DMS 273 (cell line): ENCODE results near the gene SORCS1.

Source experiments
- DNase-seq: peaks from one replicate; lab custom pipeline; 2025; ENCODE audit not compliant: unreplicated experiment; lab: John Stamatoyannopoulos, UW

SORCS1 gene

GRCh38 chr10:107163881-107164861 is at the start of gene SORCS1:
Gene SORCS1, minus strand, starts transcription at chr10:107164706.
- DNase-seq = peak; percentile 56

- no peak for DNase-seq
These were observed 49.8 kb upstream of the SORCS1 start for GRCh38 chr10:107214261-107214660.

- no peak for DNase-seq
These were observed 49.4 kb upstream of the SORCS1 start for GRCh38 chr10:107213861-107214260.

GRCh38 chr10:107206833-107207232 is 42.3 kb upstream of the SORCS1 start:
- no peak for DNase-seq

- DNase-seq = peak; percentile 1
These were observed 5.0 kb upstream of the SORCS1 start for GRCh38 chr10:107169516-107169915.

GRCh38 chr10:107168738-107169137 is 4.2 kb upstream of the SORCS1 start:
- no peak for DNase-seq

GRCh38 chr10:107166403-107166802 is 1.9 kb upstream of the SORCS1 start:
- DNase-seq = no peak

- no peak for DNase-seq
These were observed 486 bp upstream of the SORCS1 start for GRCh38 chr10:107164992-107165391.

GRCh38 chr10:107163076-107163855 is 1.2 kb downstream of the SORCS1 start:
- no peak for DNase-seq

- no peak for DNase-seq
These were observed 3.6 kb downstream of the SORCS1 start for GRCh38 chr10:107160866-107161265.

- no peak for DNase-seq
These were observed 4.6 kb downstream of the SORCS1 start for GRCh38 chr10:107159871-107160270.

- no peak for DNase-seq
These were observed 7.4 kb downstream of the SORCS1 start for GRCh38 chr10:107157071-107157470.

GRCh38 chr10:107152087-107152486 is 12.4 kb downstream of the SORCS1 start:
- no peak for DNase-seq

GRCh38 chr10:107148906-107149305 is 15.6 kb downstream of the SORCS1 start:
- no peak for DNase-seq

- no peak for DNase-seq
These were observed 20.0 kb downstream of the SORCS1 start for GRCh38 chr10:107144490-107144889.

- no peak for DNase-seq
These were observed 22.9 kb downstream of the SORCS1 start for GRCh38 chr10:107141524-107142061.

GRCh38 chr10:107139237-107139636 is 25.3 kb downstream of the SORCS1 start:
- DNase-seq = no peak

GRCh38 chr10:107133656-107134055 is 30.9 kb downstream of the SORCS1 start:
- no peak for DNase-seq

- no peak for DNase-seq
These were observed 35.5 kb downstream of the SORCS1 start for GRCh38 chr10:107129000-107129399.

GRCh38 chr10:107126512-107127065 is 37.9 kb downstream of the SORCS1 start:
- no peak for DNase-seq

GRCh38 chr10:107122703-107123102 is 41.8 kb downstream of the SORCS1 start:
- DNase-seq = no peak
